CD4-positive, alpha-beta T cell treated with Interleukin-15 for 4 hours (primary cell): ENCODE measurements around the gene RNASE8.

Source experiments
- DNase-seq: peaks from one replicate; pipeline ENCODE4 v3.0.0-alpha.2; 2020; ENCODE audit warnings: low spot score

The RNASE8 gene

DNA sequence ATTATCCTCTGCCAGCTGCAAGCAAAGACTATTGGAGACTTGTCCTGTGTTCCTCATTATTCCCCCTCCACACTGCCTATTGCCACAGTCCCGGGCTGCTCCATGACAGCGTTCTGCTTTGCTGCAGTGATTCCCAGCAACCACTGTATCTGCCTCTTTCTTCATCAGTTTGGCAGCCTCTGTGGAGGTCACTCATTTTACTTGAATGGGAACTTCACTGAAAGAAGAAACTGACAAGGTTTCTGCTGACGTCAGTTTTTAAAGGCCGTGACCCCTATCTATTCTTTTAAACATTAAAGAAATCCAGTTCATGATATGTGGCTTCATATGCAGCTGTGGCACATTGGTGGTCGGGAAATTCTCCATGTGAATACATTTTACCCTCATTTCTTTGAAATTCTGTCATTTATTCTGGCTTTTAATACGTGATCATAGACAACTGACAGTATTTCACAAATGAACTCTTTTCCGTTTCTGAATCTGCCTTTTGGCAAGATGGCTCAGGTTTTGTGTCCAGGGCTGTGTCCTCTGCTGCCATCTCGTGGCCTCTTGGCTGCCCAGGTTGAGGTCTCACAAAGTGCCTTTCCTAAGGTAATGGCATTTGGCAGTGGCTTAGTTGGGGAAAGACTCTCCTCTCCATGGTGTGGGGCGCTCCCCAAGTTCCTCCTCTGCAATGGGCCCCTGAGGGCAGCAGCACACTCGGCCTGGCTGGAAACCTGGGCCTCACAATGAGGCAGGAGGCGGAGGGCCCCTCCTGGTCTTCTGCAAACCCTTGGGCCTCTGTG lies 49.1 kb downstream of the RNASE8 start:
- peak; percentile 83 for DNase-seq

- DNase-seq, result no peak
Observed at GRCh38 chr14:21107283-21107800, 49.7 kb downstream of the RNASE8 start.
